ENCODE results near the gene ZNF436. TPM values are rescaled to one million over a fixed set of nuclear protein-coding genes. Genes with fewer than 3 reads are reported as not detected.

Gene ZNF436
- total and polyA plus RNA-seq, 9 of the 15 experiments (the other 6 are each of a cell fraction or from before 2014, with no cell fraction given): 2.1 to 11.3 (median 6.8) TPM

DNA sequence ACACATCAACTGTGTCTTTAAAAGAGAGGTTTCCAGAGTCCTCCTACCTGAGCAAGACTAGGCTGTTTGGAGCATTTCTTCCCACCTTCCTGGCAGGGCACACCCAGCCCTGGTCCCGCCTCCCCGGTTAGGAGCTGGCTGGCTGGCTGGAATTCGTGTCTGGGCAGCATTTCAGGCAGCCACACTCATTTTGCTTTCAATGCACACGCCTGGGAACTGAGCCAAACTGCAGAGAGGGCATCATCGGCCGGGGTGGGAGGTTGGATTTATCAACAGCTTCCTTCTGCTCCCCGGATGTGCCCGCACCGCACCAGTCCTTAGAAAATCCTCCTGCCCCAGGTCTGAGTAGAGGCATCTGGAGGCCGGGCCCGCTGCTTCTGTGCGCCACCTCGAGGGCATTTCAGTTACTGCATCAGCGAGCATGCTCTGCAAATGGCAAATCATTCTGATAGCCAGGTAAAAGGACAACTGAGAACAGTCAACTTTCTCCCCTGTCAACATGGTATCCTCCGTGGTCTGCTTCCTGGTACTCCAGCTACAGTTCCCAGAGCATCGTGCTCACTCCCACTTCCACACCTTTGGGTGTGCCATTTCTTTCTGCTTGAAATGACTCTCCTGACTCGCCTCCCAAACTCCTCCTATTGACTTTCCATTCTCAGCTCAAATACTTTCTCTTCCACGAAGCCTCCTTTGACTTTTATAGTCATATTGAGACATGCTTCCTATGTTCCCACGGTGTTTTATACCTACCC is 34.3 kb upstream of the ZNF436 start (continued):
- TF ChIP-seq TFAP4 (CRISPR knock-in tag; IDR thresholded peaks at IDR 0.05; ENCODE audit: borderline replicate concordance) (peak; percentile 71; the same call in 1 of the 2 replicates), SETDB1 (IDR thresholded peaks at IDR 0.05; ENCODE audit: low read length) (no peak), NFIC (IDR thresholded peaks at IDR 0.05) (peak; percentile 92), PTTG1 (tag; IDR thresholded peaks at IDR 0.05; ENCODE audit: low read depth) (no peak), ZNF444 (CRISPR knock-in tag; IDR thresholded peaks at IDR 0.05) (no peak), ZC3H4 (CRISPR knock-in tag; IDR thresholded peaks at IDR 0.05; ENCODE audit: borderline replicate concordance) (no peak), HCFC1 (IDR thresholded peaks at IDR 0.05; ENCODE audit: low read depth, low read length) (peak; percentile 57), PML (IDR thresholded peaks at IDR 0.05; ENCODE audit: low read length) (no peak), MAFF (IDR thresholded peaks at IDR 0.05; ENCODE audit: low read length) (no peak), SAFB2 (IDR thresholded peaks at IDR 0.05; ENCODE audit: borderline replicate concordance, low read depth, low read length, severe bottlenecking) (no peak), SMAD2 (IDR thresholded peaks at IDR 0.05; ENCODE audit: low read depth, low read length) (no peak), ZNF146 (CRISPR knock-in tag; IDR thresholded peaks at IDR 0.05; ENCODE audit: unreplicated experiment) (no peak), SRSF7 (optimal IDR thresholded peaks at IDR 0.05; ENCODE audit: low read depth, low read length) (no peak), EP400 (IDR thresholded peaks at IDR 0.05) (peak; percentile 64), ARID1B (IDR thresholded peaks at IDR 0.05) (peak; percentile 70; the same call in 1 of the 2 replicates), XRCC5 (IDR thresholded peaks at IDR 0.05; ENCODE audit: low read depth, low read length) (peak; percentile 97), CREB3L1 (IDR thresholded peaks at IDR 0.05; ENCODE audit: borderline replicate concordance, low read depth) (no peak), NR4A1 (CRISPR knock-in tag; IDR thresholded peaks at IDR 0.05) (0 out of 2 replicates have a peak, but pooled peaks have one; percentile 60), NR4A1 (tag; IDR thresholded peaks at IDR 0.05) (no peak)
- TF ChIP-seq, protein P1, sequence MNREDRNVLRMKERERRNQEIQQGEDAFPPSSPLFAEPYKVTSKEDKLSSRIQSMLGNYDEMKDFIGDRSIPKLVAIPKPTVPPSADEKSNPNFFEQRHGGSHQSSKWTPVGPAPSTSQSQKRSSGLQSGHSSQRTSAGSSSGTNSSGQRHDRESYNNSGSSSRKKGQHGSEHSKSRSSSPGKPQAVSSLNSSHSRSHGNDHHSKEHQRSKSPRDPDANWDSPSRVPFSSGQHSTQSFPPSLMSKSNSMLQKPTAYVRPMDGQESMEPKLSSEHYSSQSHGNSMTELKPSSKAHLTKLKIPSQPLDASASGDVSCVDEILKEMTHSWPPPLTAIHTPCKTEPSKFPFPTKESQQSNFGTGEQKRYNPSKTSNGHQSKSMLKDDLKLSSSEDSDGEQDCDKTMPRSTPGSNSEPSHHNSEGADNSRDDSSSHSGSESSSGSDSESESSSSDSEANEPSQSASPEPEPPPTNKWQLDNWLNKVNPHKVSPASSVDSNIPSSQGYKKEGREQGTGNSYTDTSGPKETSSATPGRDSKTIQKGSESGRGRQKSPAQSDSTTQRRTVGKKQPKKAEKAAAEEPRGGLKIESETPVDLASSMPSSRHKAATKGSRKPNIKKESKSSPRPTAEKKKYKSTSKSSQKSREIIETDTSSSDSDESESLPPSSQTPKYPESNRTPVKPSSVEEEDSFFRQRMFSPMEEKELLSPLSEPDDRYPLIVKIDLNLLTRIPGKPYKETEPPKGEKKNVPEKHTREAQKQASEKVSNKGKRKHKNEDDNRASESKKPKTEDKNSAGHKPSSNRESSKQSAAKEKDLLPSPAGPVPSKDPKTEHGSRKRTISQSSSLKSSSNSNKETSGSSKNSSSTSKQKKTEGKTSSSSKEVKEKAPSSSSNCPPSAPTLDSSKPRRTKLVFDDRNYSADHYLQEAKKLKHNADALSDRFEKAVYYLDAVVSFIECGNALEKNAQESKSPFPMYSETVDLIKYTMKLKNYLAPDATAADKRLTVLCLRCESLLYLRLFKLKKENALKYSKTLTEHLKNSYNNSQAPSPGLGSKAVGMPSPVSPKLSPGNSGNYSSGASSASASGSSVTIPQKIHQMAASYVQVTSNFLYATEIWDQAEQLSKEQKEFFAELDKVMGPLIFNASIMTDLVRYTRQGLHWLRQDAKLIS (CRISPR knock-in tag; IDR thresholded peaks at IDR 0.05): peak; percentile 51; the same call in 1 of the 2 replicates
